Osteoblast (primary cell): ENCODE measurements around the gene CRLF2. TPM values are rescaled to one million over a fixed set of nuclear protein-coding genes. Genes with fewer than 3 reads are reported as not detected.

Source experiments
- DNase-seq: peaks from one replicate; pipeline ENCODE4 v3.0.0; 2011; ENCODE audit warnings: low spot score, mixed read lengths; ENCODE audit not compliant: insufficient read length; ENCODE audit errors: missing footprints
- H2AFZ ChIP-seq: 2 replicates; pipeline ENCODE4 v1.6.0; 2011; ENCODE audit warnings: mild to moderate bottlenecking, low read length
- H3K27ac ChIP-seq: 2 replicates; pipeline ENCODE4 v1.5.1; 2011; ENCODE audit warnings: mild to moderate bottlenecking, low read depth, low read length, moderate library complexity
- H3K27me3 ChIP-seq: 2 replicates; pipeline ENCODE4 v1.6.0; 2012; ENCODE audit warnings: mild to moderate bottlenecking, control low read depth, inconsistent platforms, low read length, moderate library complexity; ENCODE audit not compliant: insufficient read depth
- H3K36me3 ChIP-seq: 2 replicates; pipeline ENCODE4 v1.5.1; 2011; ENCODE audit warnings: mild to moderate bottlenecking, low read length, control low read depth, moderate library complexity; ENCODE audit not compliant: insufficient read depth
- H3K4me1 ChIP-seq: 2 replicates; pipeline ENCODE4 v1.5.1; 2011; ENCODE audit warnings: mild to moderate bottlenecking, low read length, control low read depth, moderate library complexity; ENCODE audit not compliant: insufficient read depth
- H3K4me2 ChIP-seq: 2 replicates; pipeline ENCODE4 v1.6.0; 2011; ENCODE audit warnings: mild to moderate bottlenecking, low read length; ENCODE audit not compliant: insufficient read depth
- H3K4me3 ChIP-seq: fragments of 200-600 bp; sonication (generic); 3 replicates; pipeline ENCODE4 v1.5.1; 2012; ENCODE audit warnings: mild to moderate bottlenecking, low read length, inconsistent platforms; ENCODE audit not compliant: insufficient read depth
- H3K79me2 ChIP-seq: 2 replicates; pipeline ENCODE4 v1.6.0; 2012; ENCODE audit warnings: mild to moderate bottlenecking, low read length, control low read depth, inconsistent platforms; ENCODE audit not compliant: insufficient read depth
- H3K9me3 ChIP-seq: 2 replicates; pipeline ENCODE4 v1.5.1; 2011; ENCODE audit warnings: low read depth, low read length, control low read depth
- H4K20me1 ChIP-seq: 2 replicates; pipeline ENCODE4 v1.6.0; 2012; ENCODE audit warnings: mild to moderate bottlenecking, low read length, control low read depth; ENCODE audit not compliant: insufficient read depth
- CTCF ChIP-seq: IDR thresholded peaks from 2 replicates; pipeline ENCODE4 v1.5.1; 2011; ENCODE audit warnings: mild to moderate bottlenecking, low read depth, low read length, moderate library complexity; ENCODE audit errors: extremely low read depth
- total RNA-seq: library from RNA; depleted of rRNA; stranded (reverse); fragments of >200 nt; gene quantifications from 2 replicates; pipeline ENCODE4 v1.2.3, GENCODE V29; 2012

The CRLF2 gene
- total RNA-seq, 1 donor = 1.1 TPM

- peak overlapping the region; percentile 51 for H3K4me2 ChIP-seq
- H2AFZ ChIP-seq = peak overlapping the region; percentile 65
- peak; percentile 78 for DNase-seq
These were observed 36.8 kb upstream of the CRLF2 start for GRCh38 chrX:1249101-1249887.

GRCh38 chrX:1248331-1249061, 36.0 kb upstream of the CRLF2 start:
- Histone ChIP-seq H3K4me2 (peak overlapping the region; percentile 51), H4K20me1 (no peaks in the 10 kb centered on the region)
- peak; percentile 75 for DNase-seq

More at GRCh38 chrX:1249101-1249887, 36.8 kb upstream of the CRLF2 start:
- Histone ChIP-seq H3K4me1 (no peaks in the 10 kb centered on the region), H3K4me3 (peak overlapping the region; percentile 13), H3K36me3 (no peaks in the 10 kb centered on the region), H3K27me3 (no peaks in the 10 kb centered on the region), H3K27ac (no peak overlapping the region), H3K79me2 (no peaks in the 10 kb centered on the region), H4K20me1 (no peaks in the 10 kb centered on the region), H3K9me3 (no peaks in the 10 kb centered on the region)
- TF ChIP-seq CTCF = no peak

GRCh38 chrX:1246816-1247215, 34.4 kb upstream of the CRLF2 start:
- H3K36me3 ChIP-seq = no peaks in the 10 kb centered on the region
- H3K9me3 ChIP-seq = no peaks in the 10 kb centered on the region
- no peak overlapping the region for H3K4me3 ChIP-seq
- no peak overlapping the region for H2AFZ ChIP-seq
- H4K20me1 ChIP-seq = no peaks in the 10 kb centered on the region
- H3K27ac ChIP-seq = no peak overlapping the region
- no peaks in the 10 kb centered on the region for H3K79me2 ChIP-seq
- DNase-seq = peak; percentile 94
- H3K27me3 ChIP-seq = no peaks in the 10 kb centered on the region
- TF ChIP-seq CTCF = peak; percentile 79
- no peak overlapping the region for H3K4me2 ChIP-seq
- H3K4me1 ChIP-seq = no peaks in the 10 kb centered on the region

More at GRCh38 chrX:1248331-1249061, 36.0 kb upstream of the CRLF2 start:
- Histone ChIP-seq H3K9me3 (no peaks in the 10 kb centered on the region), H3K79me2 (no peaks in the 10 kb centered on the region), H3K36me3 (no peaks in the 10 kb centered on the region), H2AFZ (no peak overlapping the region), H3K27ac (no peak overlapping the region), H3K27me3 (no peaks in the 10 kb centered on the region), H3K4me1 (no peaks in the 10 kb centered on the region), H3K4me3 (no peak overlapping the region)
- TF ChIP-seq CTCF = no peak
